Heart right ventricle (tissue), 16 donors: ENCODE data around the gene RAX. TPM values are rescaled to one million over a fixed set of nuclear protein-coding genes. Genes with fewer than 3 reads are reported as not detected.

ENCODE experiments used
- ATAC-seq, 8 donors: fragments of 200-7000 bp; cut with Tn5 transposase; one replicate each; pipeline ENCODE4 v1.9.1; 2020; ENCODE audit warnings: mild to moderate bottlenecking in 8 of 8, moderate library complexity in 8 of 8, moderate number of reproducible peaks in 1 of 8
- DNase-seq, 2 donors: peaks; one replicate each; pipeline ENCODE4 v3.0.0-alpha.2; 2020
- H3K27ac ChIP-seq, 10 donors: fragments of 200-600 bp; sonication (generic) in 2 of 10; one replicate each; pipeline versions ENCODE4 v1.5.0 to v1.8.0; 2020 to 2022; ENCODE audit warnings: mild to moderate bottlenecking in 3 of 10
- H3K27me3 ChIP-seq, 7 donors: fragments of 200-600 bp; one replicate each; pipeline ENCODE4 v1.8.0; 2021 to 2022; ENCODE audit warnings: mild to moderate bottlenecking in 2 of 7
- H3K36me3 ChIP-seq, 9 donors: fragments of 200-600 bp; sonication (generic) in 1 of 9; one replicate each; pipeline versions ENCODE4 v1.5.0 to v1.8.0; 2020 to 2022; ENCODE audit warnings: mild to moderate bottlenecking in 2 of 9
- H3K4me1 ChIP-seq, 9 donors: fragments of 200-600 bp; sonication (generic) in 1 of 9; one replicate each; pipeline versions ENCODE4 v1.5.0 to v1.8.0; 2020 to 2022; ENCODE audit warnings: mild to moderate bottlenecking in 4 of 9
- H3K4me3 ChIP-seq, 10 donors: fragments of 200-600 bp; sonication (generic) in 2 of 10; one replicate each; pipeline versions ENCODE4 v1.5.0 to v1.8.0; 2020 to 2022; ENCODE audit warnings: mild to moderate bottlenecking in 7 of 10, moderate library complexity in 2 of 10
- H3K9me3 ChIP-seq, 11 donors: fragments of 200-600 bp in 10 of 11; sonication (generic) in 2 of 11; one replicate each; pipeline versions ENCODE4 v1.5.0 to v1.8.0; 2013 to 2022; ENCODE audit warnings: mild to moderate bottlenecking in 2 of 11, control low read depth in 1 of 11, moderate library complexity in 1 of 11
- WGBS, 2 donors: extraction: QIAGEN DNeasy Blood & Tissue Kit; methylation state at CpG; one replicate each; pipeline ENCODE4 v1.1.7; 2013; ENCODE audit warnings: inconsistent platforms in 1 of 2; 5-methylcytosine and 5-hydroxymethylcytosine counted together
- intact Hi-C, 10 donors: fragments of 100-400 bp; cut with DNase I; formaldehyde crosslinking; loops; one replicate each; pipeline versions ENCODE4 v1.11.1 to v1.14.2; 2022
- polyA plus RNA-seq, 2 donors: library from polyadenylated mRNA; stranded (reverse); fragments of 200-250 nt; gene quantifications; one replicate each; pipeline ENCODE4 v1.2.3, GENCODE V29; 2013
- total RNA-seq, 10 donors: library from RNA; stranded (reverse); fragmentation: NEBNext Ultra II Directional in 3 of 10; extraction: Animal tissue kit (Norgen Biotek cat#: 25700) in 3 of 10; gene quantifications; one replicate each; pipeline versions ENCODE4 v1.2.1 to v1.2.4, GENCODE V29; 2021 to 2023
- TF ChIP-seq, protein P1 (sequence below), 9 donors: fragments of 200-600 bp; sonication (generic) in 2 of 9; IDR thresholded peaks; one replicate each; pipeline versions ENCODE4 v1.5.0 to v1.8.0; 2021 to 2022; ENCODE audit warnings: antibody characterized with exemption in 9 of 9, mild to moderate bottlenecking in 5 of 9, moderate library complexity in 1 of 9
- donor health status: Arrhythmogenic right ventricular cardiomyopathy.
- donor health status: ischemic (EF 13 %, LVEDD 7.1; RV severe dilation, severe dysfunction).
- donor health status: healthy with polysubstance abuse.
- donor health status: DM: no; HTN: yes; CAD: no.
- donor health status: DM: no; HTN: no; CAD: no.
- donor health status: ischemic (EF 25% LVEDD 6.9; RV normal size, moderate dysfunction).
- donor health status: ischemic (EF 25% LVEDD 5.7; RV mildly dilated, moderate dysfunction).
- donor health status: healthy.
- donor health status: DM: yes; HTN: yes; CAD: no.
- donor health status: Ischemic cardiomyopathy.
- donor health status: ischemic (EF 35%, LVEDD 5.7; RV mildly dilated, moderate dysfunction).
- donor health status: nonischemic (EF 11% LVEDD 7.7; RV severe dilation, severe dysfunction).
- donor health status: DM: yes; HTN: yes; CAD: no.
- donor health status: PGD.
- donor health status: ischemic (EF 29% LVEDD 5.4; RV normal size, mild dysfunction).
- donor health status: nonischemic (EF 23%, LVEDD 6.1; RV moderate dilation, normal function).

The RAX gene
- total and polyA plus RNA-seq, 12 donors: not detected

DNA sequence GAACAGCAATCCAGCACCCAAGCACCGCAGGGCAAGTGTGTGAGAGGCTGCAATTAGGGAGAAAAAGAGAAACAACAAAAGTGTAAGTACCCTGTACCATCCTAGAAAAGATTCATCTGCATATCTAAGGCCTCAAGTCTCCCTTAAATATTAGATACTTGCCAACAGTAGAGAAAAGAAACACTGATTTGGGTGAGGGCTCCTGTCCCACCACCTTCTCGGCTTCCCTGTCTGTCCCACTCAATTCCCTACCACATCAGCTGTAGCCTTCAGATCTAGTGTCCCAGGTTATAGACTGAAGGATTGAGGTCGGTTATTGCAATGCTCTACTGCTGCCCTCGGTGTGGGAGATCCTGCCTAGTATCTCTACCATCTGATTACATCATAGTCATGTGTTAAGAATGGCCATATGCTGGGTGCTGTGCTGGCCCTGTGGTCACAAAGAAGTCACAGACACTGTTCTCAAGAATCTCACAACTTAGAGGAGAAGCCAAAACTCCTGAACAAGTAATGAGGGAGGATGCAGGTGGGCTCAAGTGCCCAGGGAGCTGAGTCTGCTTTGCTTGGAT is 2.5 kb downstream of the RAX start:
- no peak for DNase-seq
- Histone ChIP-seq H3K36me3 (no peaks in the 10 kb centered on the region), H3K27me3 (peaks cover 33 to 100% (median 98%) of the 10 kb centered on the region in 7 donors), H3K4me3 (no peak overlapping the region), H3K27ac (no peak overlapping the region), H3K9me3 (no peaks in the 10 kb centered on the region), H3K4me1 (peaks cover 3 to 44% (median 35%) of the 10 kb centered on the region in 9 donors)
- WGBS, 2 donors: 15 to 16% methylated on average over 4 of the region's 4 CpGs
- TF ChIP-seq, protein P1, sequence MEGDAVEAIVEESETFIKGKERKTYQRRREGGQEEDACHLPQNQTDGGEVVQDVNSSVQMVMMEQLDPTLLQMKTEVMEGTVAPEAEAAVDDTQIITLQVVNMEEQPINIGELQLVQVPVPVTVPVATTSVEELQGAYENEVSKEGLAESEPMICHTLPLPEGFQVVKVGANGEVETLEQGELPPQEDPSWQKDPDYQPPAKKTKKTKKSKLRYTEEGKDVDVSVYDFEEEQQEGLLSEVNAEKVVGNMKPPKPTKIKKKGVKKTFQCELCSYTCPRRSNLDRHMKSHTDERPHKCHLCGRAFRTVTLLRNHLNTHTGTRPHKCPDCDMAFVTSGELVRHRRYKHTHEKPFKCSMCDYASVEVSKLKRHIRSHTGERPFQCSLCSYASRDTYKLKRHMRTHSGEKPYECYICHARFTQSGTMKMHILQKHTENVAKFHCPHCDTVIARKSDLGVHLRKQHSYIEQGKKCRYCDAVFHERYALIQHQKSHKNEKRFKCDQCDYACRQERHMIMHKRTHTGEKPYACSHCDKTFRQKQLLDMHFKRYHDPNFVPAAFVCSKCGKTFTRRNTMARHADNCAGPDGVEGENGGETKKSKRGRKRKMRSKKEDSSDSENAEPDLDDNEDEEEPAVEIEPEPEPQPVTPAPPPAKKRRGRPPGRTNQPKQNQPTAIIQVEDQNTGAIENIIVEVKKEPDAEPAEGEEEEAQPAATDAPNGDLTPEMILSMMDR (IDR thresholded peaks at IDR 0.05): no peak
- no peak for ATAC-seq
- intact Hi-C loops: no loop called here

DNA sequence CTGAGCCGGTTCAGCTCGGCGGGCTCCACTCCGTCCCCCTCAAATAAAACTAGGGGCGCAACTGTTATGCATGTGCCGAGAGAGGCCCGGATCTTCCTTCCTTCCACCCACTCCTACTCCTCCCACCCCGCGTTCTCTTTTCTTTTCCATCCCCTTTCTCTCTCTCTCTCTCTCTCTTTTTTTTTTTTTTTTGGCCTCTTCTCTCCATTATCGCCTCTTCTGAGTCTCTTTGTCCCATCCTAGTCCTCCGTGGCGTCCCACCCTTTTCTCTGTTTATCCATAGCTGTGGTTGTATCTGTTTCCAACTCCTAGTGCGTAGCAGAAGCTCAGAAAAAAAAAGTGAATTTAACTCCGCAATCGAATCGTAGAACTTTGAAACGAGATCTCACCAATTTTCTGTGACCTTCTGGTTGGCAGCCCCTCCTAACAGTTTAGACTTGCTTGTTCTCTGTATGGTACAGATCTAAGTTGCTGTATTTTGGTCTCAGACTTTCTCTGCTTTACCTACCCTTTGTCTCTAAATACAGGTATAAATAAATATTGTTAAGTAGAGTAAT is 3.6 kb downstream of the RAX start:
- H3K27ac ChIP-seq: no peak overlapping the region
- intact Hi-C loops: no loop called here
- WGBS, 2 donors: 3 to 4% methylated on average over 17 of the region's 17 CpGs

DNA sequence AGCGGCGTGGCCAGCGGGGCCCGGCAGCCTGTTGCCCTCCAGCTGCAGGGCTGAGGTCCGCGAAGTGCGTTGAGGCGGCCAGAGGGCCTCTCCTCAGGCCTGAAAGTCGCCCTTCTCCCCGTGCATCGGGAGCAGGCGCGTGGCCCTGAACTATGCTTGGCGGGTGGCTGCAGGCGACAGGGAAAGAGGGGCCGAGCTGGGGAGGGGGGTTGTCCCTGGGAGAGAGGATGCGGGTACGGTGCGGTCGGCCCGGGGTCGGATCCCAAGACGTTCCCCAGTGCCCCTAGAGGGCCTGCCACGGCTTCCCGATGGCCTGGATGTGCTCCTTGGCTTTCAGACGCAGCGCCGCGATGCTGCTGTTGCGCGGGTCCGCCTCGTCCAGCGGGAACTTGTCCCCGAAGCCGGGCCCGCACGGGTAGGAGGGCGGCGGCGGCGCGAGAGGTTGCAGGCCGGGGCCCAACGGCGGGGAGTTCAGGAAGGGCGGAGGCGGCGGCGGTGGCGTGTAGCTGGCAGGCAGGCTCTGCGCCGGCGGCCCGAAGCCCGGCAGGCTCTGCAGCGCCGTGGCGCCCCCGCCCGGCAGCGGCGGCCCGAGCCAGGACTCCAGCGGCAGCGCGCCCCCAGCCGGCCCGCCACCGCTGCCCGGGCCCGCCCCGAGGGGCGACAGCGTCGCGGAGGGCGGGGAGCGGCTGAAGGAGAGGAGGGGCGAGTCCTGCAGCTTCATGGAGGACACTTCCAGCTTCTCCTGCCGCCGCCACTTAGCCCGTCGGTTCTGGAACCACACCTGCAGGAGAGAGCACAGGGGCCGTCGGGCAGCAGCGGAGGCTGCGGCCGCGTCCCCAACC is 4.3 kb downstream of the RAX start:
- no peaks in the 10 kb centered on the region for H3K9me3 ChIP-seq
- peak overlapping the region in 6 of 10 donors; percentile 12 to 31 (median 20) for H3K4me3 ChIP-seq
- ATAC-seq: peak in 5 of 8 donors; percentile 35 to 74 (median 43)
- peaks cover 51 to 100% (median 98%) of the 10 kb centered on the region in 7 donors for H3K27me3 ChIP-seq
- no peaks in the 10 kb centered on the region for H3K36me3 ChIP-seq
- intact Hi-C loops: no loop called here
- peaks cover 3 to 53% (median 38%) of the 10 kb centered on the region in 9 donors for H3K4me1 ChIP-seq
- 1% methylated on average over 74 to 90 of the region's 90 CpGs for WGBS, 2 donors
- peak in 1 of 2 donors; percentile 35 for DNase-seq
- TF ChIP-seq, protein P1 (IDR thresholded peaks at IDR 0.05): peak in 4 of 9 donors; percentile 13 to 27 (median 16)
- no peak overlapping the region for H3K27ac ChIP-seq

More for the DNA sequence above, 3.6 kb downstream of the RAX start:
- no peak for DNase-seq
- Histone ChIP-seq H3K9me3 (no peaks in the 10 kb centered on the region), H3K4me1 (peaks cover 3 to 55% (median 43%) of the 10 kb centered on the region in 9 donors), H3K4me3 (peak overlapping the region in 1 of 10 donors; percentile 19), H3K27me3 (peaks cover 44 to 100% (median 98%) of the 10 kb centered on the region in 7 donors), H3K36me3 (no peaks in the 10 kb centered on the region)
- TF ChIP-seq, protein P1 (IDR thresholded peaks at IDR 0.05): no peak
- ATAC-seq: no peak

DNA sequence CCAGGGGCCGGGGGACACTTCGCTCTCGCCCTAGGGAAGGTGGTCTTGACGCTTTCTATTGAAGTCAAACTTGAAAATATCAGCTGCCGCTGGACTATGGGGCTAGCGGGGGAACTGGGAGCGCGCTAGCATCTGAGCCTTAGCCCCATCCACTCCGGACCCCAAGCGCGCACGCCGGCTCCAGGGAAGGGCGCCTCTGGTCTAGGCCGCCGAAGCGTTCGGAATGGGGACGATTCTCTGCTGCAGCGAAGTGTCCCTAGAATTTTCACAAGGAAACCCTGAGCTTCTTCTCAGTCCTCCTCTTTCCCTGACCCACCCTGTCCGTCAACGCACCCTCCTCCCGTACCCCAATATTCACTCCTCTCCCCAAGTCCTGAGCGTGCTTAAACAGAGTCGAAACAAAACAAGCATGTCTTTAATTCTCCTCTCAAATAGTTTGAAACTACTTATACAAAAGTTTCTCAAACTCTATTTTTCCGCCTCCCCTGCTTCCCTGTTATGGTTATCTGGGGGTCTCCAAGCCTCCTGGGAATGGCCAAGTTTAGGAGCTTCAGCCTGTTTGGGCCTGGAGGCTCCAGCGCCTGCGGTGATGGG is 5.0 kb downstream of the RAX start:
- 6 to 7% methylated on average over 28 of the region's 28 CpGs for WGBS, 2 donors
- no peak for DNase-seq
- no peak for ATAC-seq
- H3K27ac ChIP-seq: no peak overlapping the region
- H3K36me3 ChIP-seq: no peaks in the 10 kb centered on the region
- no peak overlapping the region for H3K4me3 ChIP-seq
- intact Hi-C loops: no loop called here
- H3K27me3 ChIP-seq: peaks cover 47 to 100% (median 98%) of the 10 kb centered on the region in 7 donors
- H3K4me1 ChIP-seq: peaks cover under 1 to 46% (median 31%) of the 10 kb centered on the region in 9 donors
- H3K9me3 ChIP-seq: no peaks in the 10 kb centered on the region
- TF ChIP-seq, protein P1 (IDR thresholded peaks at IDR 0.05): no peak
